ENCODE data around the gene CYSRT1.

CYSRT1 gene

GRCh38 chr9:137251490-137252268, 26.7 kb downstream of the CYSRT1 start:
- TF ChIP-seq CTCF (IDR thresholded peaks at IDR 0.05; ENCODE audit: extremely low read depth, missing control alignments): no peak
- no peak for DNase-seq (ENCODE audit: low spot score)

- no peak for DNase-seq (ENCODE audit: low spot score)
- no peak for TF ChIP-seq CTCF (IDR thresholded peaks at IDR 0.05; ENCODE audit: extremely low read depth, missing control alignments)
Measured at GRCh38 chr9:137252555-137253506, 27.9 kb downstream of the CYSRT1 start.

GRCh38 chr9:137253717-137254623, 29.0 kb downstream of the CYSRT1 start:
- no peak for TF ChIP-seq CTCF (IDR thresholded peaks at IDR 0.05; ENCODE audit: extremely low read depth, missing control alignments)
- no peak for DNase-seq (ENCODE audit: low spot score)

- peak; percentile 100 for DNase-seq (ENCODE audit: low spot score)
- no peak for TF ChIP-seq CTCF (IDR thresholded peaks at IDR 0.05; ENCODE audit: extremely low read depth, missing control alignments)
Measured at GRCh38 chr9:137254624-137255447, 29.9 kb downstream of the CYSRT1 start, which contains the start of gene NELFB. TSS of gene NELFB (plus strand) at chr9:137255327.

- no peak for TF ChIP-seq CTCF (IDR thresholded peaks at IDR 0.05; ENCODE audit: extremely low read depth, missing control alignments)
- DNase-seq (ENCODE audit: low spot score): no peak
Measured at GRCh38 chr9:137255448-137256114, 30.6 kb downstream of the CYSRT1 start.

- no peak for TF ChIP-seq CTCF (IDR thresholded peaks at IDR 0.05; ENCODE audit: extremely low read depth, missing control alignments)
- no peak for DNase-seq (ENCODE audit: low spot score)
Measured at GRCh38 chr9:137256362-137256761, 31.4 kb downstream of the CYSRT1 start.

Measured in GM20000 (cell line).